Head of caudate nucleus (tissue), 42 donors: ENCODE measurements around the gene SVEP1.

ENCODE experiments used
- DNase-seq, 42 donors: peaks; one replicate each; pipeline versions ENCODE4 v3.0.0 to v3.0.0-alpha.2; 2020 to 2021; ENCODE audit warnings: mixed read lengths in 7 of 42
- intact Hi-C: fragments of 100-400 bp; cut with DNase I; formaldehyde crosslinking; loops from one replicate; pipeline ENCODE4 v1.15.0; 2022

The SVEP1 gene

GRCh38 chr9:110463499-110463898 is 116.0 kb downstream of the SVEP1 start:
- intact Hi-C loops: no loop called here
- no peak for DNase-seq

- intact Hi-C loops: no loop called here
- DNase-seq: no peak
Measured at GRCh38 chr9:110457245-110457644, 122.3 kb downstream of the SVEP1 start.

GRCh38 chr9:110456681-110457080 is 122.9 kb downstream of the SVEP1 start:
- intact Hi-C loops: no loop called here
- no peak for DNase-seq

- DNase-seq: no peak
- intact Hi-C loops: no loop called here
Measured at GRCh38 chr9:110455860-110456259, 123.7 kb downstream of the SVEP1 start.

GRCh38 chr9:110452227-110452801 is 127.2 kb downstream of the SVEP1 start:
- DNase-seq: no peak
- intact Hi-C loops: no loop called here

- DNase-seq: no peak
- intact Hi-C loops: no loop called here
Measured at GRCh38 chr9:110451726-110452125, 127.8 kb downstream of the SVEP1 start.

GRCh38 chr9:110447476-110447875 is 132.1 kb downstream of the SVEP1 start:
- intact Hi-C loops: no loop called here
- no peak for DNase-seq

- no peak for DNase-seq
- intact Hi-C loops: no loop called here
Measured at GRCh38 chr9:110446171-110446570, 133.4 kb downstream of the SVEP1 start.

- intact Hi-C loops: no loop called here
- no peak for DNase-seq
Measured at GRCh38 chr9:110444911-110445310, 134.6 kb downstream of the SVEP1 start.

- intact Hi-C loops: no loop called here
- no peak for DNase-seq
Measured at GRCh38 chr9:110443866-110444220, 135.7 kb downstream of the SVEP1 start.

- intact Hi-C loops: no loop called here
- DNase-seq: no peak
Measured at GRCh38 chr9:110443146-110443865, 136.2 kb downstream of the SVEP1 start.

- DNase-seq: no peak
- intact Hi-C loops: no loop called here
Measured at GRCh38 chr9:110440796-110441195, 138.7 kb downstream of the SVEP1 start.

GRCh38 chr9:110440172-110440571 is 139.4 kb downstream of the SVEP1 start:
- intact Hi-C loops: no loop called here
- peak in 8 of 42 donors; percentile 13 to 68 (median 30) for DNase-seq

GRCh38 chr9:110432253-110432652 is 147.3 kb downstream of the SVEP1 start:
- intact Hi-C loops: no loop called here
- DNase-seq: peak in 19 of 42 donors; percentile 6 to 76 (median 32)

GRCh38 chr9:110429453-110429852 is 150.1 kb downstream of the SVEP1 start:
- no peak for DNase-seq
- intact Hi-C loops: no loop called here

GRCh38 chr9:110427497-110428104 is 151.9 kb downstream of the SVEP1 start:
- intact Hi-C loops: no loop called here
- DNase-seq: peak in 41 of 42 donors; percentile 15 to 86 (median 58)

- intact Hi-C loops: no loop called here
- DNase-seq: no peak
Measured at GRCh38 chr9:110426052-110426709, 153.4 kb downstream of the SVEP1 start.

GRCh38 chr9:110414471-110414870 is 165.1 kb downstream of the SVEP1 start:
- no peak for DNase-seq
- intact Hi-C loops: no loop called here

- no peak for DNase-seq
- intact Hi-C loops: no loop called here
Measured at GRCh38 chr9:110410961-110411360, 168.6 kb downstream of the SVEP1 start.

- DNase-seq: no peak
- intact Hi-C loops: no loop called here
Measured at GRCh38 chr9:110408598-110408997, 170.9 kb downstream of the SVEP1 start.
